ENCODE data around the gene RNLS.

- no peak for TF ChIP-seq ZNF263 (CRISPR knock-in tag; IDR thresholded peaks at IDR 0.05; ENCODE audit: low read depth)
- TF ChIP-seq ATF6 (CRISPR knock-in tag; IDR thresholded peaks at IDR 0.05) = no peak
- TF ChIP-seq CTCF (IDR thresholded peaks at IDR 0.05) = no peak
- no peak for TF ChIP-seq ZNF138 (CRISPR knock-in tag; conservative IDR thresholded peaks at IDR 0.05)
- TF ChIP-seq MAX (CRISPR knock-in tag; IDR thresholded peaks at IDR 0.05) = no peak
- TF ChIP-seq TCF7 (CRISPR knock-in tag; IDR thresholded peaks at IDR 0.05; ENCODE audit: low read depth) = no peak
- TF ChIP-seq FOXJ3 (CRISPR knock-in tag; IDR thresholded peaks at IDR 0.05; ENCODE audit: borderline replicate concordance) = no peak
- no peak for TF ChIP-seq NR3C1 (CRISPR knock-in tag; conservative IDR thresholded peaks at IDR 0.05; ENCODE audit: low read depth)
- TF ChIP-seq NR2C2 (CRISPR knock-in tag; IDR thresholded peaks at IDR 0.05) = no peak
- TF ChIP-seq ZNF416 (CRISPR knock-in tag; IDR thresholded peaks at IDR 0.05) = no peak
- no peak for TF ChIP-seq RELA (CRISPR knock-in tag; IDR thresholded peaks at IDR 0.05; ENCODE audit: borderline replicate concordance)
- no peak for TF ChIP-seq ATF3 (CRISPR knock-in tag; conservative IDR thresholded peaks at IDR 0.05)
Measured at GRCh38 chr10:88260329-88261051, 322.6 kb downstream of the RNLS start.

All from WTC11 (cell line).